SK-N-SH (cell line): ENCODE results near the gene SUCLA2. TPM values are rescaled to one million over a fixed set of nuclear protein-coding genes. Genes with fewer than 3 reads are reported as not detected.

Experiments used
- CTCF ChIA-PET: fragments of 300-600, 350-600 bp; formaldehyde crosslinking; extraction: SDS; loops from one replicate; lab custom pipeline; 2021; lab: Yijun Ruan, JAX
- POLR2A ChIA-PET: fragments of 350-600 bp; sonication (Branson Sonifier 250); formaldehyde crosslinking; extraction: SDS; loops from one replicate; lab custom pipeline; 2020; ENCODE audit warnings: antibody characterized with exemption, inconsistent platforms; lab: Yijun Ruan, JAX
- DNase-seq: peaks from one replicate; pipeline ENCODE4 v3.0.0; 2012
- H2AFZ ChIP-seq: fragments of 200-600 bp; sonication (generic); 2 replicates; pipeline ENCODE4 v1.8.1; 2016; ENCODE audit warnings: antibody characterized with exemption, mild to moderate bottlenecking, low read depth
- H3F3A ChIP-seq: fragments of 200-600 bp; sonication (generic); replicated peaks from 2 replicates; pipeline ENCODE3; 2016; ENCODE audit warnings: antibody characterized with exemption, mild to moderate bottlenecking; ENCODE audit not compliant: insufficient read depth
- H3K27ac ChIP-seq, 2 experiments: fragments of 200-500 bp in 1 of 2; fragments of 200-600 bp in 1 of 2; sonication (Bioruptor generic) in 1 of 2; sonication (generic), shearing (Covaris generic) in 1 of 2; 2 replicates each; pipeline versions ENCODE4 v1.5.1 to v1.6.1; 2014 to 2016; ENCODE audit warnings: low read depth in 2 of 2, inconsistent platforms in 1 of 2, low read length in 1 of 2, mild to moderate bottlenecking in 1 of 2, mixed read lengths in 1 of 2
- H3K27me3 ChIP-seq: fragments of 200-600 bp; sonication (generic), shearing (Covaris generic); 2 replicates; pipeline ENCODE4 v1.6.1; 2016; ENCODE audit warnings: mixed run types; ENCODE audit not compliant: insufficient read depth
- H3K36me3 ChIP-seq, 2 experiments: fragments of 200-500 bp in 1 of 2; fragments of 200-600 bp in 1 of 2; sonication (Bioruptor generic) in 1 of 2; sonication (generic) in 1 of 2; replicated peaks in 1 of 2; 2 replicates each; pipeline versions ENCODE3 to v1.5.1; 2014 to 2016; ENCODE audit warnings: low read length in 1 of 2, mild to moderate bottlenecking in 1 of 2; ENCODE audit not compliant: insufficient read depth in 2 of 2, control insufficient read depth in 1 of 2
- H3K4me1 ChIP-seq, 2 experiments: fragments of 200-500 bp in 1 of 2; fragments of 200-600 bp in 1 of 2; sonication (Bioruptor generic) in 1 of 2; sonication (generic), shearing (Covaris generic) in 1 of 2; 2 replicates each; pipeline versions ENCODE4 v1.5.1 to v1.6.1; 2014 to 2016; ENCODE audit warnings: low read depth in 1 of 2, low read length in 1 of 2, mixed run types in 1 of 2; ENCODE audit not compliant: insufficient read depth in 2 of 2, control insufficient read depth in 1 of 2
- H3K4me2 ChIP-seq: fragments of 200-600 bp; sonication (generic), shearing (Covaris generic); 2 replicates; pipeline ENCODE4 v1.6.1; 2017; ENCODE audit warnings: mixed run types
- H3K4me3 ChIP-seq, 2 experiments: fragments of 200-500 bp in 1 of 2; fragments of 200-600 bp in 1 of 2; sonication (Bioruptor generic) in 1 of 2; sonication (generic), shearing (Covaris generic) in 1 of 2; 2 replicates each; pipeline versions ENCODE4 v1.5.1 to v1.8.1; 2014 to 2016; ENCODE audit warnings: low read depth in 2 of 2, inconsistent platforms in 1 of 2, low read length in 1 of 2, mild to moderate bottlenecking in 1 of 2, mixed read lengths in 1 of 2, moderate library complexity in 1 of 2
- H3K79me2 ChIP-seq: fragments of 200-600 bp; sonication (generic); 2 replicates; pipeline ENCODE4 v1.8.1; 2017; ENCODE audit warnings: mild to moderate bottlenecking; ENCODE audit not compliant: insufficient read depth
- H3K9ac ChIP-seq: fragments of 200-600 bp; sonication (generic); 2 replicates; pipeline ENCODE4 v1.6.1; 2017; ENCODE audit warnings: mixed run types
- H3K9me2 ChIP-seq: fragments of 200-600 bp; sonication (generic); 2 replicates; pipeline ENCODE4 v1.6.1; 2017; ENCODE audit warnings: mixed run types
- H3K9me3 ChIP-seq: fragments of 200-600 bp; sonication (generic); 2 replicates; pipeline ENCODE4 v1.6.1; 2017; ENCODE audit warnings: mixed run types, mild to moderate bottlenecking, moderate library complexity
- H4K20me1 ChIP-seq: fragments of 200-600 bp; sonication (generic); 2 replicates; pipeline ENCODE4 v1.6.1; 2017; ENCODE audit warnings: mild to moderate bottlenecking, mixed run types; ENCODE audit not compliant: insufficient read depth
- CHD2 ChIP-seq: fragments of 150-350 bp; IDR thresholded peaks from 2 replicates; pipeline ENCODE4 v1.6.1; 2018; ENCODE audit warnings: low read length; ENCODE audit not compliant: partially characterized antibody
- CTCF ChIP-seq: fragments of 200-600 bp; sonication (generic); IDR thresholded peaks from 2 replicates; pipeline ENCODE4 v1.6.1; 2017; ENCODE audit warnings: antibody characterized with exemption, mild to moderate bottlenecking, moderate library complexity
- EZH2phosphoT487 ChIP-seq: fragments of 200-600 bp; sonication (generic); IDR thresholded peaks from 2 replicates; pipeline ENCODE4 v1.6.1; 2017; ENCODE audit warnings: low read depth, mixed run types, mild to moderate bottlenecking, antibody characterized with exemption, moderate library complexity, borderline replicate concordance
- FOXJ3 ChIP-seq: sonication (generic); formaldehyde crosslinking; IDR thresholded peaks from 2 replicates; pipeline ENCODE4 v1.5.1; 2020; ENCODE audit warnings: mild to moderate bottlenecking, missing genetic modification reagents
- FOXM1 ChIP-seq: IDR thresholded peaks from 2 replicates; pipeline ENCODE4 v1.4.0; 2012; ENCODE audit warnings: low read depth, mild to moderate bottlenecking
- IRF3 ChIP-seq: fragments of 150-350 bp; IDR thresholded peaks from 2 replicates; pipeline ENCODE4 v1.6.1; 2016; ENCODE audit warnings: mild to moderate bottlenecking, low read depth, low read length
- NFIC ChIP-seq: IDR thresholded peaks from 2 replicates; pipeline ENCODE4 v1.4.0; 2012; ENCODE audit warnings: borderline replicate concordance
- POLR2AphosphoS5 ChIP-seq: IDR thresholded peaks from 2 replicates; pipeline ENCODE4 v1.6.1; 2012; ENCODE audit warnings: low read depth, low read length
- RAD21 ChIP-seq: IDR thresholded peaks from 2 replicates; pipeline ENCODE4 v1.6.1; 2012; ENCODE audit warnings: mild to moderate bottlenecking, low read length
- RCOR1 ChIP-seq: fragments of 150-350 bp; IDR thresholded peaks from 2 replicates; pipeline ENCODE4 v1.6.1; 2017; ENCODE audit warnings: antibody characterized with exemption, low read length
- REST ChIP-seq: IDR thresholded peaks from 2 replicates; pipeline ENCODE4 v1.6.1; 2012; ENCODE audit warnings: mild to moderate bottlenecking, low read depth, low read length, moderate library complexity
- RFX5 ChIP-seq: IDR thresholded peaks from 2 replicates; pipeline ENCODE4 v1.6.1; 2012; ENCODE audit warnings: mild to moderate bottlenecking, improper control_type of control experiment, low read length
- RXRA ChIP-seq: IDR thresholded peaks from 2 replicates; pipeline ENCODE4 v1.4.0; 2012; ENCODE audit warnings: low read depth, mild to moderate bottlenecking, borderline replicate concordance
- SIN3A ChIP-seq: IDR thresholded peaks from 2 replicates; pipeline ENCODE4 v1.6.1; 2012; ENCODE audit warnings: low read depth, mild to moderate bottlenecking, low read length, moderate library complexity, borderline replicate concordance
- SMC3 ChIP-seq: IDR thresholded peaks from 2 replicates; pipeline ENCODE4 v1.6.1; 2012; ENCODE audit warnings: low read depth, low read length, improper control_type of control experiment
- USF2 ChIP-seq: fragments of 150-350 bp; IDR thresholded peaks from 2 replicates; pipeline ENCODE4 v1.6.1; 2017; ENCODE audit warnings: antibody characterized with exemption, low read length, low read depth, borderline replicate concordance
- WGBS: methylation state at CpG from one replicate; pipeline ENCODE4 v1.1.6; 2017; ENCODE audit warnings: low lambda C conversion rate; 5-methylcytosine and 5-hydroxymethylcytosine counted together
- polyA plus RNA-seq, 3 experiments: library from polyadenylated mRNA; depleted of rRNA; stranded (reverse); fragments of >200 nt; gene quantifications; 2 replicates each; pipeline ENCODE4 v1.2.3, GENCODE V29; 2012

SUCLA2 gene
- polyA plus RNA-seq, 1 of the 3 experiments (the other 2 are of a cell fraction) = 24.8 TPM

- WGBS = 79% methylated on average over 3 of the region's 5 CpGs
- POLR2A ChIA-PET = no interaction called here
- CTCF ChIA-PET = no interaction called here
Measured at GRCh38 chr13:47896111-47896510, 105.0 kb downstream of the SUCLA2 start.

More at GRCh38 chr13:47896111-47896510, 105.0 kb downstream of the SUCLA2 start:
- Histone ChIP-seq H3K79me2 (no peaks in the 10 kb centered on the region), H2AFZ (no peak overlapping the region), H3K4me1 (no peaks in the 10 kb centered on the region), H3K27me3 (no peaks in the 10 kb centered on the region), H3K36me3 (no peaks in the 10 kb centered on the region), H3F3A (no peaks in the 10 kb centered on the region), H3K4me3 (no peak overlapping the region), H4K20me1 (no peaks in the 10 kb centered on the region), H3K27ac (no peak overlapping the region), H3K4me2 (no peak overlapping the region), H3K9me3 (no peaks in the 10 kb centered on the region), H3K9me2 (no peaks in the 10 kb centered on the region), H3K9ac (no peak overlapping the region)
- TF ChIP-seq SMC3 (no peak), RAD21 (no peak), RFX5 (no peak), IRF3 (no peak), CHD2 (no peak), USF2 (no peak), REST (no peak), FOXJ3 (CRISPR knock-in tag) (no peak), CTCF (no peak), RXRA (no peak), SIN3A (no peak), RCOR1 (no peak), FOXM1 (no peak), NFIC (no peak), EZH2phosphoT487 (no peak), POLR2AphosphoS5 (no peak)
- no peak for DNase-seq
